ENCODE data around the gene PDCL2.

Gene PDCL2

GRCh38 chr4:55538531-55538930 lies 53.5 kb downstream of the PDCL2 start:
- no peak for DNase-seq (ENCODE audit: low spot score)

DNA sequence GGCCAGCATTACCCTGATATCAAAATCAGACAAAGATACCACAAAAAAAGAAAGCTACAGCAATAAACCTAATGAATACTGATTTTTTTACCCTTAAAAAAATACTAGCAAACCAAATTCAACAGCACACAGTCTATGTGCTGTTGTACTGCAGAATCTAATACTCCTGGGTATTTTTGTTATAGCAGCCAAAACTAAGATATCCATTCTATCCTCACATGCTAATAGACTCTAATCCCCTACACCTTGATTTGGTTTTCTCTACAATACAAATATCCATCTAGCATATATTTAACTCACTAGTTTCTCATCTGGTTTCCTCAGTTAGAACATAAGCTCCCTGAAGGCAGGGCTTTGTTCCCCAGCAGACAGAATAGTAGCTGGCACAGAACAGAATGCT lies 57.7 kb downstream of the PDCL2 start:
- DNase-seq (ENCODE audit: low spot score): no peak

DNA sequence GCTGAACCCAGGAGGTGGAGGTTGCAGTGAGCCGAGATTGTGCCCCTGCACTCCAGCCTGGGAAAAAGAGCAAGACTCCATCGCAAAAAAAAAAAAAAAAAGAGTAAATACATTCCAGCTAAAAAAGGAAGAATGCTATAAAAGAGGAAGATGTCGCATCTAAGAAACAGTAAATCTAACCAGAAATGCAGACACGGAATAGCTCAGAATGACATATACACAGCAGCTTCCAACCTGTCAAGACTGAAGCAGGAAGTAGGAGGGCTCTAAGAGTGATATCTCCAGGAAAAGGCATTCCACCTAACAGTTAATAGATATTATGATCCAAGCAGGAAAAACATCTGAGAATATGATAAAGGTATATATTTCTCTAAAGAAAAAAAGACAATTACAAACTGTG lies 61.4 kb downstream of the PDCL2 start:
- no peak for DNase-seq (ENCODE audit: low spot score)

DNA sequence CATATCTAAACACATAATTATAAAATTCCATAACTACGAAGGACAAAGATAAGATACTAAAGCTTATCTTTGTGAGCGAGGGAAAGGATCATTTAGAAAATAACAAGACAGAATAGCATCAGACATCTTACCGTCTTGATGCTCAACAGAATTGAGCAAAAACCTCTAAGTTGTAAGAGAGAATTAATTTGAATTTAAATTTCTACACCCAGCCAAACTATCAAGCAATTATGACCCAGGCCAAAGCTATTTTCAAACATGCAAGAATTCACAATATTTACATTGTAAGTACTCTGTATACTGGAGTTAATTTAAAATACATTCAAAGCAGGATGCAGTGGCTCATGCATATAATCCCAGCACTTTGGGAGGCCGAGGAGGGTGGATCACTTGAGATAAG lies 61.9 kb downstream of the PDCL2 start:
- DNase-seq (ENCODE audit: low spot score): no peak

DNA sequence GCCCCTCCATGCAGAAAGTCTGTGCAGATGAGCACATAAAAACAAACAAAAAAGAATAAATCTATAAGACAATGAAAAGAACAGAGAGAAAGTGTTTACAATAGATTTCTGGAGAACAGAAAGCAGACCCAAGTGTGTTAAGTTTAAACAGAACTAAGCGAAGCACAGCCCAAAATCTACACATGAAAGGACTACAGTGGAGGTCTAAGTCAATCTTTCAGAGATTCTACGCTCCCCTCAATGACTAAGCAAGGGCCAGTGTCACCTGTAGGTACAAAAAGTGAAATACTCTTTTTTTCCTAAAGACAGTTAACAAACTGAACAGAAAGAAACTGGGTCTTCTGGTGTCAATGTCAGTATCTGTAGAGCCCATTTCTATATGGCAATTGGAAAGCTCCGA lies 63.6 kb downstream of the PDCL2 start:
- DNase-seq (ENCODE audit: low spot score): no peak

DNA sequence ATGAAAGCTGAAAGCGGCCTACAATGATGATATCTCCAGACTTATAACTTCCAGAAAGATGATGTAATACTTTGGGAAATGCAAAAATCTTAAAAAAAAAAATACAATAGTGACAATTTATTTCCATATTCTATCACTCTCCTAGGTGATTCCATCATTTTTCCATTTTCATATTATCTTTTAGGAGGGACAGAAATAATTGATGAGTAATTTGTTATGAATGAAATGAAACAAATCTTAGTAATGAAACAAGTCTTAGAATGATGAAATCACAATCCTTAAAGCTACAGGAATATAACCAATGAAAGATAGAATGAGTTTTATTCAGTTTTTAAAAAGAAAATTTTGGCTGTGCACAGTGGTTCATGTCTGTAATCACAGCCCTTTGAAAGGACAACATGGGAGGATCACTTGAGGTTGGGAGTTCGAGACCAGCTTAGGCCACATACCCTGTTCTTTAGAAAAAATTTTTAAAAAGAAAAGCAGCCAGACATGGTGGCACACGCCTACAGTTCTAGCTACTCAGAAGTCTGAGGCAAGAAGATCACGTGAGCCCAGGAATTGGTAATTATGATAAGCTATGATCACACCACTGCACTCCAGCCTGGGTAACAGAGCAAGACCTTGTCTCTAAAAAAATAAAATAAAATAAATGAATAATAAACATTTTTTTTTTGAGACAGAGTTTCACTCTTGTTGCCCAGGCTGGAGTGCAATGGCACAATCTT lies 67.0 kb downstream of the PDCL2 start:
- no peak for DNase-seq (ENCODE audit: low spot score)

GRCh38 chr4:55518442-55518841 lies 73.6 kb downstream of the PDCL2 start:
- no peak for DNase-seq (ENCODE audit: low spot score)

DNA sequence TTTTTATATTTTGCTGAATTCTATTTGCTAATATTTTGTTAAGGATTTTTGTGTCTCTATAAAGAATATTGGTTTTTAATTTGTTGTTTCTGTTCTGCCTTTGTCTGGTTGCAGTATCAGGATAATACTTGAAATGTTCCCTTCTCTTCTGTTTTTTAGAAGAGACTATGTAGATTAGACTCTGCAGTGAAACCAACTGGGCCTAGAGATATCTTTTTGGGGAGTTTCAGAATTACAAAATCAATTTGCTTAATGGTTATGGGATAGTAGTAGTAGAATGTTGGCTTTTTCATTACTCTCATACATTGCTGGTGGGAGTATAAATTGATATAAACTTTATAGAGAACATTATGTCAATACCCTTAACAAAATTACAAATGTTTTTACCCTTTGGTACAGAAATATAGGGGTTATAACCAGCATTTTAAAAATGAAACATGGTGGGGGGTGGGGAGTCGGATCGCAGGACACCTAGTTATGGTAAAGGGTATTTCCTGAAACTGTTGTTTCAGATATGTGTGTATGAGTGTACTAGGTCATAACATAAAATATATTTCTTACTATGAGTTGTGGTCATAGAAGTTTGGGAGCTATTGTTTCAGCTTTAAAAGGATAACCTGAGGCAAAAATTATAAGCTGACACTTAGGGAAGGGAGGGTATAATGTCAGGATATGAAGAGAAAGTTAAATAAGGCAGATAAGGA lies 74.4 kb downstream of the PDCL2 start:
- no peak for DNase-seq (ENCODE audit: low spot score)

DNA sequence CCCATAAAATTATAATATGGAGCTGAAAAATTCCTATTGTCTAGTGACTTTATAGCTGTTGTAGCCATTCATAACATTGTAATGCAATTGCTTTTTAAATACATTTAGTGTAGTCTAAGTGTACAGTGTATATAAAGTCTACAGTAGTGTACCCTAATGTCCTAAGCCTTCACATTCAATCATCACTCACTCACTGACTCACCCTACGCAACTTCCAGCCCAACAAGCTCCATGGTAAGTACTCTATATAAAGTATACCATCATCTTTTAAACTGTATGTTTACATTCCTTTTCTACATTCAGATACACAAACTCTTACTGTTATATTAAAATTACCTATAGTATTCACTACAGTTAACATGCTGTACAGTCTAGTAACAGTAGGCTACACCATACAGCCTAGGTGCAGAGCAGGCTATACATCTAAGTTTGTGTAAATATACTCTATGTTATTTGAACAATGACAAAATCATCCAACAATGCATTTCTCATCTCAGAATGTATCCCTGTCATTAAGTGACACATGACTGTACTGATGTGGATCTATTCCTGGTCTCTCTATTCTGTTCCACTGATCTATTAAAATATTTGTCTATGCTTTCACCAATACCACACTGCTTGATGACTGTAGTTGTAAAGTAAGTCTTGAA lies 79.0 kb downstream of the PDCL2 start:
- no peak for DNase-seq (ENCODE audit: low spot score)

DNA sequence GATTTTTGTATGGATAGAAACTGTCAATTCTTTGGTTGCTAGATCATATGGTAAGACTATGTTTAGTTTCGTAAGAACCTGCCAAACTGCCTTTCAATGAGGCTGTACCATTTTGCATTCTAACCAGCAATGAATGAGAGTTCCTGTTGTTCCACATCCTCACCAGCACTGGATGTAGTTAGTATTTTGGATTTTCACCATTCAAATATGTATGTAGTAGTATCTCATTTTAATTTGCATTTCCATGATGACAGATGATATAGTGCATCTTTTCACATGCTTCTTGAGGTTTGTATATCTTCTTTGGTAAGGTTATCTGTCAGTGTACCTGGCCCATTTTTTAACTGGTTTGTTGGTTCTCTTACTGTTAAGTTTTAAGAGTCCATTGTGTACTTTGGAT lies 80.0 kb downstream of the PDCL2 start:
- no peak for DNase-seq (ENCODE audit: low spot score)

DNA sequence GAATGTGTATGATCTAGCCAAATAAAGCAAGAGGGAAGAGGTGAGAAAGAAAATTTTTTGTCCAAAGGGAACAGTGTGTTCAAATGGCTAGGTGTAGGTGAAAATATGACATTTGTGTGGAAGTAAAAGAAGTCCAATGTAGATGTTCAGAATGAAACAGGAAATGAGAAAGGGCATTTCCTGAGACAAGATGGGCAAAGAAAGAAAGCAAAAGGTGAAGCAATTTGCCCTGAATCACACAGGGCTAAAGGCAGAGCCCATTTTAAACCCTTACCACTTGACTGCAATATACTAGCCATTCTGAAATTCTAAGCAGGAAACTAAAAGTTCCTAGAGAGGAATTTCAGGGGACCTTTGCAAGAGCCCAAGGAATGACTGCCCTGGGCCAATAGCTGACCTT lies 81.4 kb downstream of the PDCL2 start:
- no peak for DNase-seq (ENCODE audit: low spot score)

DNA sequence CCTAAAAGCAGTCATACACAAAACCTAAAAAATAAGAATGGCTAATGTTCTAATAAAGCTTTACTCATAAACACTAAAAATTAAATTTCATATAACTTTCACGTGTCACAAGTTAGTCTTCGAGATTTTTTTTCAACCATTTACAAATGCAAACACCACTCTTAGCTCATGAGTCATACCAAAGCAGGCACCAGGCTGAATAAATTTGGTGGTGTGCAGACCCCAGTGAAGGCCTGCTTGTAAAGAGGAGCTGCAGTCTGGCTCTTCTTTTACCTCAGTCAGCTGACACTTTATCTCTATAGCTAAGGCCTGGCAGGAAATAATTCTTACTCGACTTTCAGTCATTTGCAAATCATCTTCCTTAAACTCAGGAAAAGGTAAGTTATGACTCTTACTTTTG lies 82.8 kb downstream of the PDCL2 start:
- no peak for DNase-seq (ENCODE audit: low spot score)

DNA sequence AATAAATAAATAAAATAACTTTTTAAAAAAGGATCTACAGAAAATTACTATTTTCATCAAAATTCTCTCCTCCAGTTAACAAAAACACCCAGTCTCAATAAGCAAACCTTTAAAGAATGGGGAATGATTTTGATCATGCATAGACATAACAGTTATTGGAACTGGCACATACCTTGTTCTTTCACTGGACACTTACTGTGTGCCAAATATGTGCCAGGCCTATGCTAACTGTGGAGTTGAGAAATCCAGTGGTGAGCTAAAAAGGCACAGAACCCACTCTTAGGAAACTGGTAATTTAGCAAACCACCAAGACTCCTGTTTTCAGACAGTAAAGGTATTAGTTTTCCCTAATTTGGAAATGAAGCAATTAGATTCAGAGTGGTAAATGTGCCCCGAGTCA lies 84.4 kb downstream of the PDCL2 start:
- DNase-seq (ENCODE audit: low spot score): no peak
